Adrenal gland (tissue), 5 donors: ENCODE measurements around the gene CLDN18.

ENCODE experiments used
- POLR2A ChIP-seq, 2 donors: fragments of 450-650 bp; IDR thresholded peaks; one replicate each; pipeline ENCODE4 v1.6.1; 2017; ENCODE audit warnings: antibody characterized with exemption in 2 of 2, mild to moderate bottlenecking in 2 of 2, moderate library complexity in 1 of 2
- TF ChIP-seq, protein P1 (sequence below), 6 experiments: fragments of 450-650 bp in 4 of 6; fragments of 200-600 bp in 2 of 6; sonication (generic) in 1 of 6; IDR thresholded peaks; 1 replicate in 5 of 6; 2 replicates in 1 of 6; pipeline versions ENCODE4 v1.5.1 to v1.8.0; 2016 to 2021; ENCODE audit warnings: antibody characterized with exemption in 6 of 6, mild to moderate bottlenecking in 2 of 6, moderate library complexity in 1 of 6
- donor health status: DM: no; HTN: no; CAD: no.

DNA sequence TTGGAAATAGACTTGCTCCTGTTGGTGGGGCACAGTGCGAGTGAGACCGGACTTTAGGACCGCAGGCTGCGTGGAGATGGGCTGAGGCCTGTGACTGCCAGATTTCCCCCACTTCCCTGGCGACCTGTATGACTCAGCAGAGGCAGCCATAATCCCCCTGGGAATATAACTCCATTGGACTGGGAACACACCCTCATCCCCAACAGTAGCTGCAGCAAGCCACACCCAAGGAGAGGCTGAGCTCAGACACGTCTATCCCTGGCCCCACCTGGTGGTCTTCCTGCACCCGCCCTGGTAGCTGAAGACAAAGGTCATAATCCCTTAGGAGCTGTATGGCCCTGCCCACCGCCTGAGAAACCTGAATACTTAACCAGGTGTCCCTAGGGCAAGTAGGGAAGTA lies 62.8 kb downstream of the CLDN18 start:
- no peak for TF ChIP-seq POLR2A (IDR thresholded peaks at IDR 0.05)
- TF ChIP-seq, protein P1, sequence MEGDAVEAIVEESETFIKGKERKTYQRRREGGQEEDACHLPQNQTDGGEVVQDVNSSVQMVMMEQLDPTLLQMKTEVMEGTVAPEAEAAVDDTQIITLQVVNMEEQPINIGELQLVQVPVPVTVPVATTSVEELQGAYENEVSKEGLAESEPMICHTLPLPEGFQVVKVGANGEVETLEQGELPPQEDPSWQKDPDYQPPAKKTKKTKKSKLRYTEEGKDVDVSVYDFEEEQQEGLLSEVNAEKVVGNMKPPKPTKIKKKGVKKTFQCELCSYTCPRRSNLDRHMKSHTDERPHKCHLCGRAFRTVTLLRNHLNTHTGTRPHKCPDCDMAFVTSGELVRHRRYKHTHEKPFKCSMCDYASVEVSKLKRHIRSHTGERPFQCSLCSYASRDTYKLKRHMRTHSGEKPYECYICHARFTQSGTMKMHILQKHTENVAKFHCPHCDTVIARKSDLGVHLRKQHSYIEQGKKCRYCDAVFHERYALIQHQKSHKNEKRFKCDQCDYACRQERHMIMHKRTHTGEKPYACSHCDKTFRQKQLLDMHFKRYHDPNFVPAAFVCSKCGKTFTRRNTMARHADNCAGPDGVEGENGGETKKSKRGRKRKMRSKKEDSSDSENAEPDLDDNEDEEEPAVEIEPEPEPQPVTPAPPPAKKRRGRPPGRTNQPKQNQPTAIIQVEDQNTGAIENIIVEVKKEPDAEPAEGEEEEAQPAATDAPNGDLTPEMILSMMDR (IDR thresholded peaks at IDR 0.05), result no peak
